Measurements from ENCODE around the gene TRA2A.
"Not testable (repeated sequence)": the region's sequence is repeated elsewhere in the genome, so short reads cannot be mapped to it uniquely, and the experiment has no call there.

TRA2A gene

GRCh38 chr7:23531794-23532489 is at the start of gene TRA2A:
Gene TRA2A (minus strand): TSS chr7:23531981. CDS start chr7:23531824, 157 bp downstream.
- DNase-seq: peak; percentile 98

- peak; percentile 69 for DNase-seq
Measured at GRCh38 chr7:23570592-23571200, 38.9 kb upstream of the TRA2A start.

- DNase-seq: no peak
Measured at GRCh38 chr7:23558303-23558702, 26.5 kb upstream of the TRA2A start.

- DNase-seq: no peak
Measured at GRCh38 chr7:23547662-23548061, 15.9 kb upstream of the TRA2A start.

GRCh38 chr7:23546897-23547572 is 15.3 kb upstream of the TRA2A start:
- peak; percentile 69 for DNase-seq

GRCh38 chr7:23545493-23545892 is 13.7 kb upstream of the TRA2A start:
- DNase-seq: no peak

- no peak for DNase-seq
Measured at GRCh38 chr7:23544913-23545354, 13.2 kb upstream of the TRA2A start.

- DNase-seq: no peak
Measured at GRCh38 chr7:23542752-23543151, 11.0 kb upstream of the TRA2A start.

GRCh38 chr7:23539494-23539907 is 7.7 kb upstream of the TRA2A start:
- DNase-seq: no peak

- no peak for DNase-seq
Measured at GRCh38 chr7:23538301-23538700, 6.5 kb upstream of the TRA2A start.

- no peak for DNase-seq
Measured at GRCh38 chr7:23533238-23533604, 1.4 kb upstream of the TRA2A start.

GRCh38 chr7:23532490-23533237 is 883 bp upstream of the TRA2A start:
- DNase-seq: no peak

- DNase-seq: peak; percentile 43
Measured at GRCh38 chr7:23531050-23531793, 559 bp downstream of the TRA2A start.

GRCh38 chr7:23530405-23530804 is 1.4 kb downstream of the TRA2A start:
- peak; percentile 15 for DNase-seq

GRCh38 chr7:23529262-23529859 is 2.4 kb downstream of the TRA2A start:
- DNase-seq: no peak

- DNase-seq: not testable (repeated sequence)
Measured at GRCh38 chr7:23525611-23526010, 6.2 kb downstream of the TRA2A start.

GRCh38 chr7:23524473-23524872 is 7.3 kb downstream of the TRA2A start:
- no peak for DNase-seq

GRCh38 chr7:23523486-23524075 is 8.2 kb downstream of the TRA2A start:
- no peak for DNase-seq

- DNase-seq: peak; percentile 19
Measured at GRCh38 chr7:23520582-23520981, 11.2 kb downstream of the TRA2A start.

- no peak for DNase-seq
Measured at GRCh38 chr7:23514755-23515154, 17.0 kb downstream of the TRA2A start.

- not testable (repeated sequence) for DNase-seq
Measured at GRCh38 chr7:23513746-23514145, 18.0 kb downstream of the TRA2A start.

- no peak for DNase-seq
Measured at GRCh38 chr7:23494009-23494408, 37.8 kb downstream of the TRA2A start.
